NCI-H1092 (cell line): Measurements from ENCODE around the gene TNNI2.
A peak's percentile ranks its signal among the peaks of the same experiment; 100 is the strongest.

Source experiments
- DNase-seq: peaks from one replicate; lab custom pipeline; 2025; lab: John Stamatoyannopoulos, UW

The TNNI2 gene

GRCh38 chr11:1821562-1821961 lies 17.2 kb upstream of the TNNI2 start:
- DNase-seq, result no peak

GRCh38 chr11:1822648-1823375 lies 16.0 kb upstream of the TNNI2 start:
- DNase-seq, result no peak

- no peak for DNase-seq
Measured at GRCh38 chr11:1823376-1824220, 15.2 kb upstream of the TNNI2 start.

GRCh38 chr11:1824221-1825038 lies 14.4 kb upstream of the TNNI2 start:
- DNase-seq, result no peak

- DNase-seq, result no peak
Measured at GRCh38 chr11:1825039-1825740, 13.6 kb upstream of the TNNI2 start.

- DNase-seq, result no peak
Measured at GRCh38 chr11:1825785-1826451, 12.9 kb upstream of the TNNI2 start.

GRCh38 chr11:1826552-1827094 lies 12.2 kb upstream of the TNNI2 start:
- DNase-seq, result no peak

GRCh38 chr11:1827095-1827813 lies 11.5 kb upstream of the TNNI2 start:
- DNase-seq, result peak; percentile 86

GRCh38 chr11:1827931-1828330 lies 10.8 kb upstream of the TNNI2 start:
- DNase-seq, result no peak

- no peak for DNase-seq
Measured at GRCh38 chr11:1828542-1828941, 10.2 kb upstream of the TNNI2 start.

GRCh38 chr11:1829039-1829820 lies 9.6 kb upstream of the TNNI2 start:
- DNase-seq, result no peak

- DNase-seq, result no peak
Measured at GRCh38 chr11:1830004-1830321, 8.8 kb upstream of the TNNI2 start.

- DNase-seq, result no peak
Measured at GRCh38 chr11:1830322-1831223, 8.2 kb upstream of the TNNI2 start.

- DNase-seq, result no peak
Measured at GRCh38 chr11:1831338-1832210, 7.2 kb upstream of the TNNI2 start.

- no peak for DNase-seq
Measured at GRCh38 chr11:1832211-1832919, 6.4 kb upstream of the TNNI2 start.

GRCh38 chr11:1832920-1833295 lies 5.9 kb upstream of the TNNI2 start:
- DNase-seq, result no peak

GRCh38 chr11:1834062-1834610 lies 4.6 kb upstream of the TNNI2 start:
- no peak for DNase-seq
